Mesodermal cell (in vitro differentiated cells): Measurements from ENCODE around the gene SLC41A3. TPM values are rescaled to one million over a fixed set of nuclear protein-coding genes. Genes with fewer than 3 reads are reported as not detected.
A peak's percentile ranks its signal among the peaks of the same experiment; 100 is the strongest.

Experiments used
- H3K27ac ChIP-seq: 2 replicates; pipeline ENCODE4 v1.7.0; 2013; ENCODE audit warnings: mild to moderate bottlenecking, low read depth, low read length, moderate library complexity; ENCODE audit not compliant: severe bottlenecking
- H3K36me3 ChIP-seq: 2 replicates; pipeline ENCODE4 v1.7.1; 2013; ENCODE audit warnings: mild to moderate bottlenecking, low read length, moderate library complexity; ENCODE audit not compliant: control insufficient read depth, insufficient read depth
- H3K4me1 ChIP-seq: one replicate; pipeline ENCODE4 v1.7.1; 2013; ENCODE audit warnings: mild to moderate bottlenecking, low read length; ENCODE audit not compliant: insufficient read depth, control insufficient read depth, poor library complexity, severe bottlenecking
- H3K4me3 ChIP-seq: 2 replicates; pipeline ENCODE4 v1.7.0; 2013; ENCODE audit warnings: low read length, control low read depth, mild to moderate bottlenecking; ENCODE audit not compliant: insufficient read depth, poor library complexity, severe bottlenecking; ENCODE audit errors: extremely low read depth
- H3K9me3 ChIP-seq: 2 replicates; pipeline ENCODE4 v1.7.1; 2013; ENCODE audit warnings: mild to moderate bottlenecking, low read length, moderate library complexity; ENCODE audit not compliant: control insufficient read depth
- WGBS, 2 experiments: methylation state at CpG; one replicate each; pipeline ENCODE4 v1.1.5; 2013; ENCODE audit warnings: missing lambda C conversion rate in 2 of 2; ENCODE audit not compliant: insufficient coverage in 2 of 2; 5-methylcytosine and 5-hydroxymethylcytosine counted together
- polyA plus RNA-seq, 2 experiments: library from polyadenylated mRNA; stranded (reverse); fragments of 50-300 nt; gene quantifications; one replicate each; pipeline ENCODE4 v1.2.3, GENCODE V29; 2013

The SLC41A3 gene
- polyA plus RNA-seq (2013, experiment 1 of 2), result 36.9 TPM
- polyA plus RNA-seq (2013, experiment 2 of 2), result 28.5 TPM

GRCh38 chr3:126083913-126084767 lies at the start of gene SLC41A3:
Gene SLC41A3, minus strand, starts transcription at chr3:126084124. Its CDS starts 15,905 bp downstream, at chr3:126068219.
- 0 to 1% methylated on average over 34 to 43 of the region's 72 CpGs for WGBS, 2 experiments
- H3K36me3 ChIP-seq, result no peaks in the 10 kb centered on the region
- no peaks in the 10 kb centered on the region for H3K4me1 ChIP-seq
- H3K9me3 ChIP-seq, result peaks cover 16% of the 10 kb centered on the region
- peak within 1 kb of the TSS; percentile 71 for H3K4me3 ChIP-seq
- peak within 1 kb of the TSS; percentile 62 for H3K27ac ChIP-seq

- H3K36me3 ChIP-seq, result no peaks in the 10 kb centered on the region
- no peaks in the 10 kb centered on the region for H3K9me3 ChIP-seq
- WGBS, 2 experiments, result 77% methylated on average over 6 of the region's 6 CpGs
- no peaks in the 10 kb centered on the region for H3K4me1 ChIP-seq
- no peak overlapping the region for H3K27ac ChIP-seq
- no peak overlapping the region for H3K4me3 ChIP-seq
These were observed 49.7 kb upstream of the SLC41A3 start for GRCh38 chr3:126133606-126134005.

GRCh38 chr3:126132751-126133511 lies 49.0 kb upstream of the SLC41A3 start:
- Histone ChIP-seq H3K36me3 (no peaks in the 10 kb centered on the region), H3K27ac (no peak overlapping the region), H3K9me3 (no peaks in the 10 kb centered on the region), H3K4me1 (no peaks in the 10 kb centered on the region), H3K4me3 (no peak overlapping the region)
- WGBS, 2 experiments, result 43 to 47% methylated on average over 12 of the region's 14 CpGs

- 91 to 94% methylated on average over 15 of the region's 16 CpGs for WGBS, 2 experiments
- Histone ChIP-seq H3K4me1 (no peaks in the 10 kb centered on the region), H3K36me3 (no peaks in the 10 kb centered on the region), H3K4me3 (no peak overlapping the region), H3K27ac (no peak overlapping the region), H3K9me3 (no peaks in the 10 kb centered on the region)
These were observed 48.2 kb upstream of the SLC41A3 start for GRCh38 chr3:126131881-126132750.

GRCh38 chr3:126130981-126131745 lies 47.2 kb upstream of the SLC41A3 start:
- Histone ChIP-seq H3K4me1 (no peaks in the 10 kb centered on the region), H3K27ac (no peak overlapping the region), H3K4me3 (no peak overlapping the region), H3K36me3 (no peaks in the 10 kb centered on the region), H3K9me3 (no peaks in the 10 kb centered on the region)
- 94 to 95% methylated on average over 16 to 18 of the region's 19 CpGs for WGBS, 2 experiments

GRCh38 chr3:126130081-126130855 lies 46.3 kb upstream of the SLC41A3 start:
- Histone ChIP-seq H3K4me1 (no peaks in the 10 kb centered on the region), H3K27ac (no peak overlapping the region), H3K9me3 (no peaks in the 10 kb centered on the region), H3K36me3 (no peaks in the 10 kb centered on the region), H3K4me3 (no peak overlapping the region)
- 91 to 99% methylated on average over 9 to 12 of the region's 15 CpGs for WGBS, 2 experiments

GRCh38 chr3:126129398-126129891 lies 45.5 kb upstream of the SLC41A3 start:
- H3K36me3 ChIP-seq, result no peaks in the 10 kb centered on the region
- H3K9me3 ChIP-seq, result no peaks in the 10 kb centered on the region
- H3K27ac ChIP-seq, result no peak overlapping the region
- H3K4me3 ChIP-seq, result no peak overlapping the region
- WGBS, 2 experiments, result 91 to 94% methylated on average over 15 to 16 of the region's 16 CpGs
- no peaks in the 10 kb centered on the region for H3K4me1 ChIP-seq

GRCh38 chr3:126128504-126129397 lies 44.8 kb upstream of the SLC41A3 start:
- 86 to 94% methylated on average over 9 to 13 of the region's 13 CpGs for WGBS, 2 experiments
- Histone ChIP-seq H3K4me1 (no peaks in the 10 kb centered on the region), H3K36me3 (no peaks in the 10 kb centered on the region), H3K9me3 (no peaks in the 10 kb centered on the region), H3K4me3 (no peak overlapping the region), H3K27ac (no peak overlapping the region)

GRCh38 chr3:126127904-126128303 lies 44.0 kb upstream of the SLC41A3 start:
- Histone ChIP-seq H3K36me3 (no peaks in the 10 kb centered on the region), H3K4me1 (no peaks in the 10 kb centered on the region), H3K4me3 (no peak overlapping the region), H3K27ac (no peak overlapping the region), H3K9me3 (no peaks in the 10 kb centered on the region)
- WGBS, 2 experiments, result 91 to 93% methylated on average over 6 to 7 of the region's 7 CpGs
